ENCODE results near the gene LTBP2. TPM values are rescaled to one million over a fixed set of nuclear protein-coding genes. Genes with fewer than 3 reads are reported as not detected.

The LTBP2 gene
- total RNA-seq, 1 donor from 2014 or later, result 1.9 TPM

DNA sequence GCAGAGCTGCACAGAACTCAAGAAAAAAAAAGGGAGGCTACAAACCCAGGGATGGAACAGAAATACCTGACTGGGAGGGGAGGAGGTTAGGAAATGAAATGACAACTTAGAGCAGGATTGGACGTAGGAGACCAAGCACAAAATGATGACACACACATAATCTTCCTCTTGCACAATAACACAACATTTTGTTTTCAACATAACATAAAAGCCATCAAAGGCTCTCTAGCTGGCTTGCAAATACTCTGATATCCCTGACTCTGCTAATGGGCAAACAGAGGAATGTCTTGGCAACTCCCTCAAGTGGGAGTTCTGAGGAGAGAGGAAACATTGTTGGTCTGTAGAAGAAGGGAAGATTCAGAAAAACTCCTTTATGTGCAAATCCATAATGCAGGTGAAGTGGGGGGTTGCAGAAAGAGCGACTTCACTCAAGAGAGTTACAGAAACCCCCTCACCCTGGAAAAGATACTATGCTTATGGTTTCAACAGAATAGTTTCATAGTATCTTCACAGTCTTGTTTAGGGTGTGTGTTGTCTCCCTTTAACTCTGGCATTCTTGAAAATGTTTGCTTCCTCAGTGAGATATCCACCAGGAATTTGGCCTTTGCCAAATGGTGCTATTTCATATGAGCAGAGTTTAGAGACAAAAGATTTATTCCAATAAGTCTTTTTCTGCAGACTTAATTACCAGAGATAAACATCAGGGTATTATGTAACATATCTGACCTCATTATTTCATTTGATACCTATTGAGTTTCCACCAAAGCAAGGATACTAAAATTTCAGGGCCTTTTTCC, 43.8 kb upstream of the LTBP2 start:
- no peaks in the 10 kb centered on the region for H3K27me3 Mint-ChIP-seq (ENCODE audit: unreplicated experiment)

DNA sequence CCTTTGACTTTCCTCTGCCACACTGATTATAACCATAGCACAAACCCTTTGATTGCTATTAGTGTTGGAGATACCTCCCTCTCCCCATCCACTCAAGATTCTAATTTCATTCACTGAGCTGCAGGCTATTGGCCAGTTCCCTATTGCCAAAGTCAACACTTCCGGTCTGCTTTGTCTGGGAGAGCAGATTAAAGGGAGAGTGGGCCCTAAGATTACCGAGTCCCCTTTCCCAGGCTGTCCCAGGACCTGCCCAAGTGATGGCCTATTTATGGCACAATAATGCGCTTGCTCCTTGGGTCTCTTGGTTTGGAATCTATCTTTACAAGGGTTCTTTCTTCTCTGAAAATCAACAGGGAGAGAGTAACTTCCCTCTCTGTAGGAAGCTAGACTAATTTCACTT, 42.9 kb upstream of the LTBP2 start:
- Mint-ChIP-seq H3K27ac (ENCODE audit: unreplicated experiment) (no peak overlapping the region), H3K27me3 (ENCODE audit: unreplicated experiment) (no peaks in the 10 kb centered on the region), H3K4me1 (ENCODE audit: unreplicated experiment) (peaks cover 3% of the 10 kb centered on the region), H3K36me3 (ENCODE audit: low read depth, unreplicated experiment) (peaks cover 6% of the 10 kb centered on the region), H3K9me3 (ENCODE audit: unreplicated experiment) (no peaks in the 10 kb centered on the region), H3K4me3 (ENCODE audit: unreplicated experiment) (no peak overlapping the region)
- DNase-seq (ENCODE audit: low spot score), result no peak
- TF ChIP-seq, protein P1, sequence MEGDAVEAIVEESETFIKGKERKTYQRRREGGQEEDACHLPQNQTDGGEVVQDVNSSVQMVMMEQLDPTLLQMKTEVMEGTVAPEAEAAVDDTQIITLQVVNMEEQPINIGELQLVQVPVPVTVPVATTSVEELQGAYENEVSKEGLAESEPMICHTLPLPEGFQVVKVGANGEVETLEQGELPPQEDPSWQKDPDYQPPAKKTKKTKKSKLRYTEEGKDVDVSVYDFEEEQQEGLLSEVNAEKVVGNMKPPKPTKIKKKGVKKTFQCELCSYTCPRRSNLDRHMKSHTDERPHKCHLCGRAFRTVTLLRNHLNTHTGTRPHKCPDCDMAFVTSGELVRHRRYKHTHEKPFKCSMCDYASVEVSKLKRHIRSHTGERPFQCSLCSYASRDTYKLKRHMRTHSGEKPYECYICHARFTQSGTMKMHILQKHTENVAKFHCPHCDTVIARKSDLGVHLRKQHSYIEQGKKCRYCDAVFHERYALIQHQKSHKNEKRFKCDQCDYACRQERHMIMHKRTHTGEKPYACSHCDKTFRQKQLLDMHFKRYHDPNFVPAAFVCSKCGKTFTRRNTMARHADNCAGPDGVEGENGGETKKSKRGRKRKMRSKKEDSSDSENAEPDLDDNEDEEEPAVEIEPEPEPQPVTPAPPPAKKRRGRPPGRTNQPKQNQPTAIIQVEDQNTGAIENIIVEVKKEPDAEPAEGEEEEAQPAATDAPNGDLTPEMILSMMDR (IDR thresholded peaks at IDR 0.05; ENCODE audit: unreplicated experiment), result no peak

More for the DNA sequence above, 43.8 kb upstream of the LTBP2 start:
- H3K27ac Mint-ChIP-seq (ENCODE audit: unreplicated experiment), result no peak overlapping the region
- H3K4me3 Mint-ChIP-seq (ENCODE audit: unreplicated experiment), result no peak overlapping the region
- H3K9me3 Mint-ChIP-seq (ENCODE audit: unreplicated experiment), result no peaks in the 10 kb centered on the region
- no peak for DNase-seq (ENCODE audit: low spot score)
- TF ChIP-seq, protein P1 (IDR thresholded peaks at IDR 0.05; ENCODE audit: unreplicated experiment), result no peak
- H3K36me3 Mint-ChIP-seq (ENCODE audit: low read depth, unreplicated experiment), result peaks cover 6% of the 10 kb centered on the region
- peaks cover under 1% of the 10 kb centered on the region for H3K4me1 Mint-ChIP-seq (ENCODE audit: unreplicated experiment)

DNA sequence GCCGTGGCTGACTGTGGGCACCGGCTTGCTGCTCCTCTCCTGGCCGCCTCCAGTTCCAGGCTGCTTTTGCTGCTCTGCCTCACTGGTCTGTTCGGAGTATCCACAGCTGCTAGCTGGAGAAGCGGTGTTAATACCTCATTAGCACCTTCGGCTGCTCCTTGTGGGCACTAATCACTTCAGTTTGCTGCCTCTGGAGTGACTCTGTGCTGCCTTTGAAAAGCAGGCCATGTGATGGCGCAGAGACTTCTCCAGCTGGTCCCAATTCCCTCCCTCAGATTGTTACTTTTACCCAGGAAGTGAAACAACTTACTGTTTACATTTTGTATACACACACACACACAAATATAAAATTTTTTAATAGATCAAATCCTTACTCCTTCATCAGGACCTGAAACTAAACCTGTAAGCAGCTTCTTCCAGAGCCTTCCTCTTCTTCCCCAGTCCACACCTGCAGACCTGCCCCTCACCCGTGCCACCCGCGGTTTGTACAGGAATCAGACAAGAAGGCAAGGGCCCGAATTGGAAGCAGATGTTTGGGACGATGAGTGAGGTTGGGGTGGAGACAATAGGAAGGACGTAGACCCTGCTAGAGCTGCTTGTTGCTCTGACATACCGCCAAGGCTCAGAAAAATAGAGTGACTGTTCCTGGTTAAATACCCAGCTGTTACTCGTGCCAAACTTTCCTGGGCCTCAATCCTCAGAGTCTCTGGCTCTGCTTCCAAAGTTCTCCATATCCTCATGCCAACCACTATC, 41.5 kb upstream of the LTBP2 start:
- Mint-ChIP-seq H3K27me3 (ENCODE audit: unreplicated experiment) (no peaks in the 10 kb centered on the region), H3K4me1 (ENCODE audit: unreplicated experiment) (peaks cover 3% of the 10 kb centered on the region), H3K27ac (ENCODE audit: unreplicated experiment) (no peak overlapping the region), H3K9me3 (ENCODE audit: unreplicated experiment) (no peaks in the 10 kb centered on the region), H3K4me3 (ENCODE audit: unreplicated experiment) (no peak overlapping the region), H3K36me3 (ENCODE audit: low read depth, unreplicated experiment) (peaks cover 9% of the 10 kb centered on the region)
- no peak for DNase-seq (ENCODE audit: low spot score)
- TF ChIP-seq, protein P1 (IDR thresholded peaks at IDR 0.05; ENCODE audit: unreplicated experiment), result no peak

DNA sequence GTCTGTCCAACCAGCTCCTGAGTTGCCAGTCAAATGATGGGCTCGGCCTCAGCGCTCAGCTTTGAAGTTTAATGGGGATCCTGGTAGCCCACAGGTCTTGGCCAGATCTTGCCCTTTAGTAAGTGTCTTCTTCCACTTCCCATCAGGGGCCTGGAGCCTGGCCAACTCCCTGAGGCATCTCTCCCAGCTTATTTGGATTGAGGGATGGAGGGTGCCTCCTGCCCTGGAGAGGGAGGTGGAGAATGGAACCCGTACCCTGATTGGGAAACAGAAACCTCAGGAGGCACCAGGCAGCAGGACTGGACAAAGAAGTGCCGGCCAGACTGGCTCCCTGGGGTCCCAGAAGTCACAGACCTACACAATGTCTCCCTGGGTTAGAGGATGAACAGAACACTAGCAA, 40.5 kb upstream of the LTBP2 start:
- DNase-seq (ENCODE audit: low spot score), result no peak
- H3K9me3 Mint-ChIP-seq (ENCODE audit: unreplicated experiment), result no peaks in the 10 kb centered on the region
- TF ChIP-seq, protein P1 (IDR thresholded peaks at IDR 0.05; ENCODE audit: unreplicated experiment), result no peak
- H3K4me3 Mint-ChIP-seq (ENCODE audit: unreplicated experiment), result no peak overlapping the region
- H3K36me3 Mint-ChIP-seq (ENCODE audit: low read depth, unreplicated experiment), result peaks cover 7% of the 10 kb centered on the region
- no peaks in the 10 kb centered on the region for H3K27me3 Mint-ChIP-seq (ENCODE audit: unreplicated experiment)
- H3K4me1 Mint-ChIP-seq (ENCODE audit: unreplicated experiment), result peaks cover 3% of the 10 kb centered on the region
- no peak overlapping the region for H3K27ac Mint-ChIP-seq (ENCODE audit: unreplicated experiment)
